PC-3 (cell line): ENCODE results near the gene UBL4A. TPM values are rescaled to one million over a fixed set of nuclear protein-coding genes. Genes with fewer than 3 reads are reported as not detected.

Source experiments
- ATAC-seq: fragments of 200-7000 bp; cut with Tn5 transposase; 2 replicates; pipeline ENCODE4 v1.9.1; 2020; ENCODE audit warnings: mild to moderate bottlenecking, moderate library complexity
- BruUV-seq: library from RNA; stranded (reverse); fragments of 400-500 nt; replicated peaks from 2 replicates; lab custom pipeline; 2021; lab: Mats Ljungman, UMichigan
- CTCF ChIA-PET: fragments of 300-600 bp; sonication (Branson Sonifier 250); formaldehyde crosslinking; loops from one replicate; lab custom pipeline; 2022; ENCODE audit warnings: antibody characterized with exemption; lab: Charles Lee
- POLR2A ChIA-PET: fragments of 300-600 bp; sonication (Branson Sonifier 250); formaldehyde crosslinking; loops from one replicate; lab custom pipeline; 2022; ENCODE audit warnings: antibody characterized with exemption; ENCODE audit not compliant: unreplicated experiment; lab: Charles Lee
- DNase-seq: peaks from one replicate; pipeline ENCODE4 v3.0.0-alpha.2; 2015
- H2AFZ ChIP-seq: fragments of 300-600 bp; sonication (generic); 2 replicates; pipeline ENCODE4 v1.6.0; 2016; ENCODE audit warnings: antibody characterized with exemption, low read length
- H3F3A ChIP-seq: fragments of 300-600 bp; sonication (generic); one replicate; pipeline ENCODE4 v1.6.0; 2017; ENCODE audit warnings: antibody characterized with exemption, low read length, control low read depth, mild to moderate bottlenecking; ENCODE audit not compliant: unreplicated experiment
- H3K27ac ChIP-seq: fragments of 300-600 bp; sonication (generic); 2 replicates; pipeline ENCODE4 v1.5.1; 2016; ENCODE audit warnings: mild to moderate bottlenecking, low read length
- H3K27me3 ChIP-seq: fragments of 300-600 bp; sonication (generic); 2 replicates; pipeline ENCODE4 v1.6.1; 2016; ENCODE audit warnings: low read length, mixed read lengths
- H3K36me3 ChIP-seq: fragments of 300-600 bp; sonication (generic); 2 replicates; pipeline ENCODE4 v1.6.1; 2016; ENCODE audit warnings: low read depth, mixed run types, low read length, mixed read lengths
- H3K4me1 ChIP-seq: fragments of 300-600 bp; sonication (generic); 2 replicates; pipeline ENCODE4 v1.5.1; 2016; ENCODE audit warnings: low read length; ENCODE audit not compliant: insufficient read depth
- H3K4me2 ChIP-seq: fragments of 300-600 bp; sonication (generic); 2 replicates; pipeline ENCODE4 v1.6.0; 2016; ENCODE audit warnings: low read length
- H3K4me3 ChIP-seq: fragments of 300-600 bp; sonication (generic); 2 replicates; pipeline ENCODE4 v1.5.1; 2016; ENCODE audit warnings: mild to moderate bottlenecking, low read length, mixed read lengths
- H3K79me2 ChIP-seq: fragments of 300-600 bp; sonication (generic); 2 replicates; pipeline ENCODE4 v1.6.1; 2017; ENCODE audit warnings: low read length, mixed read lengths
- H3K9ac ChIP-seq: fragments of 300-600 bp; sonication (generic); 2 replicates; pipeline ENCODE4 v1.6.0; 2016; ENCODE audit warnings: mild to moderate bottlenecking, low read length
- H3K9me2 ChIP-seq: fragments of 300-600 bp; sonication (generic); replicated peaks from 2 replicates; pipeline ENCODE4 v1.6.1; 2016; ENCODE audit warnings: mixed run types, low read length, mixed read lengths
- H3K9me3 ChIP-seq: fragments of 300-600 bp; sonication (generic); 2 replicates; pipeline ENCODE4 v1.6.1; 2016; ENCODE audit warnings: low read length, mixed read lengths
- H4K20me1 ChIP-seq: fragments of 300-600 bp; sonication (generic); 2 replicates; pipeline ENCODE4 v1.6.1; 2016; ENCODE audit warnings: low read length, mixed read lengths
- CTCF ChIP-seq: fragments of 300-600 bp; sonication (generic); conservative IDR thresholded peaks from 2 replicates; pipeline ENCODE4 v1.5.1; 2017; ENCODE audit warnings: antibody characterized with exemption, low read depth, mild to moderate bottlenecking, low read length
- EZH2 ChIP-seq: fragments of 300-600 bp; sonication (generic); IDR thresholded peaks from one replicate; pipeline ENCODE4 v1.6.1; 2017; ENCODE audit warnings: antibody characterized with exemption, mild to moderate bottlenecking, low read length; ENCODE audit not compliant: unreplicated experiment
- EZH2phosphoT487 ChIP-seq: fragments of 300-600 bp; sonication (generic); IDR thresholded peaks from 2 replicates; pipeline ENCODE4 v1.6.1; 2018; ENCODE audit warnings: mild to moderate bottlenecking, antibody characterized with exemption, low read length, borderline replicate concordance
- intact Hi-C: fragments of 100-400 bp; cut with micrococcal nuclease; formaldehyde crosslinking; loops from 2 replicates; pipeline ENCODE4 v1.9.0; 2023
- total RNA-seq: library from RNA; depleted of rRNA; stranded (reverse); fragments of >200 nt; gene quantifications from 2 replicates; pipeline ENCODE4 v1.2.3, GENCODE V29; 2014

The UBL4A gene
- total RNA-seq, 1 experiment from 2014 or later = 92.3 TPM

GRCh38 chrX:154464806-154465365 lies 21.5 kb downstream of the UBL4A start:
- H3K27me3 ChIP-seq = no peaks in the 10 kb centered on the region
- H3K9me2 ChIP-seq = no peaks in the 10 kb centered on the region
- H4K20me1 ChIP-seq = no peaks in the 10 kb centered on the region
- TF ChIP-seq CTCF = no peak
- TF ChIP-seq EZH2phosphoT487 = no peak
- no peak for TF ChIP-seq EZH2
- intact Hi-C loops = no loop called here
- no peak for ATAC-seq
- DNase-seq = no peak
- ChIA-PET CTCF (no interaction called here), POLR2A (no interaction called here)
- no peak overlapping the region for H3K4me2 ChIP-seq
- H3K4me3 ChIP-seq = no peak overlapping the region
- H3F3A ChIP-seq = no peaks in the 10 kb centered on the region
- peaks cover 2% of the 10 kb centered on the region for H3K79me2 ChIP-seq
- H2AFZ ChIP-seq = no peak overlapping the region
- H3K9me3 ChIP-seq = no peaks in the 10 kb centered on the region
- H3K36me3 ChIP-seq = no peaks in the 10 kb centered on the region; the same call in 1 of the 2 replicates
- no peak overlapping the region for H3K9ac ChIP-seq
- no peak overlapping the region for H3K27ac ChIP-seq
- no peaks in the 10 kb centered on the region for H3K4me1 ChIP-seq
- BruUV-seq = no TSS peak

GRCh38 chrX:154463611-154464220 lies 22.7 kb downstream of the UBL4A start:
- no peak overlapping the region for H3K4me2 ChIP-seq
- ATAC-seq (no peak), DNase-seq (no peak)
- no peaks in the 10 kb centered on the region for H3K4me1 ChIP-seq
- H3K79me2 ChIP-seq = peaks cover 13% of the 10 kb centered on the region
- H3K9me2 ChIP-seq = no peaks in the 10 kb centered on the region
- intact Hi-C loops = no loop called here
- CTCF ChIA-PET = no interaction called here
- H3K27me3 ChIP-seq = no peaks in the 10 kb centered on the region
- no peak overlapping the region for H3K4me3 ChIP-seq
- no peaks in the 10 kb centered on the region; the same call in 1 of the 2 replicates for H3K36me3 ChIP-seq
- no peak overlapping the region for H3K27ac ChIP-seq
- H3K9me3 ChIP-seq = no peaks in the 10 kb centered on the region
- H3K9ac ChIP-seq = no peak overlapping the region
- POLR2A ChIA-PET = no interaction called here
- TF ChIP-seq EZH2 = no peak
- no peak for TF ChIP-seq EZH2phosphoT487
- no peak for TF ChIP-seq CTCF
- no peaks in the 10 kb centered on the region for H4K20me1 ChIP-seq
- H3F3A ChIP-seq = no peaks in the 10 kb centered on the region
- no TSS peak for BruUV-seq
- no peak overlapping the region for H2AFZ ChIP-seq

DNA sequence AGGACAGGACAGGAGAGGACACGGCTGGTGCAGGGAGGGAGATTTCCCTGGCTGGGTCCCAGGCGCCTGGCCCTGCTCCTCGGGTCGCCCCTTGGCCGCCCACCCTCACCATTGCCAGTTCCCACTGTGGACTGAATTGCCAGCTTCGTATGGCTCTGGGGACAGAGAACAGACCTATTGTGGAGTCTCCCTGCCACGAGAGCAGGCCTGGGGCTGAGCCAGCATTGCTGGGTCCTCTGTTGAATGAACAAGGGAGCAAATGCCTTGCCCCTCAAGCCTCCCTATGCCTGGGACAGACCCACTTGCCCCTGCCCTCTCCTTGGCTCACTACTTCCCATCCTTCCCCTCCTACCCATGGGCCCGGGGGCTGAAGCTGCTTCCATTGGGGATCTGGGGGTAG lies 24.0 kb downstream of the UBL4A start:
- no peak overlapping the region for H2AFZ ChIP-seq
- POLR2A ChIA-PET = no interaction called here
- H4K20me1 ChIP-seq = no peaks in the 10 kb centered on the region
- intact Hi-C loops = no loop called here
- no peak for TF ChIP-seq EZH2phosphoT487
- no peak for TF ChIP-seq EZH2
- TF ChIP-seq CTCF = no peak
- no peaks in the 10 kb centered on the region for H3K36me3 ChIP-seq
- no peaks in the 10 kb centered on the region for H3F3A ChIP-seq
- peaks cover 17% of the 10 kb centered on the region for H3K79me2 ChIP-seq
- BruUV-seq = no TSS peak
- H3K4me3 ChIP-seq = no peak overlapping the region
- H3K9me3 ChIP-seq = no peaks in the 10 kb centered on the region
- CTCF ChIA-PET = no interaction called here
- no peaks in the 10 kb centered on the region for H3K4me1 ChIP-seq
- H3K9ac ChIP-seq = no peak overlapping the region
- DNase-seq (no peak), ATAC-seq (no peak)
- no peak overlapping the region for H3K4me2 ChIP-seq
- no peak overlapping the region for H3K27ac ChIP-seq
- H3K9me2 ChIP-seq = no peaks in the 10 kb centered on the region
- H3K27me3 ChIP-seq = no peaks in the 10 kb centered on the region
